Measurements from ENCODE around the gene MPZL1.
A peak's percentile ranks its signal among the peaks of the same experiment; 100 is the strongest.

The MPZL1 gene

DNA sequence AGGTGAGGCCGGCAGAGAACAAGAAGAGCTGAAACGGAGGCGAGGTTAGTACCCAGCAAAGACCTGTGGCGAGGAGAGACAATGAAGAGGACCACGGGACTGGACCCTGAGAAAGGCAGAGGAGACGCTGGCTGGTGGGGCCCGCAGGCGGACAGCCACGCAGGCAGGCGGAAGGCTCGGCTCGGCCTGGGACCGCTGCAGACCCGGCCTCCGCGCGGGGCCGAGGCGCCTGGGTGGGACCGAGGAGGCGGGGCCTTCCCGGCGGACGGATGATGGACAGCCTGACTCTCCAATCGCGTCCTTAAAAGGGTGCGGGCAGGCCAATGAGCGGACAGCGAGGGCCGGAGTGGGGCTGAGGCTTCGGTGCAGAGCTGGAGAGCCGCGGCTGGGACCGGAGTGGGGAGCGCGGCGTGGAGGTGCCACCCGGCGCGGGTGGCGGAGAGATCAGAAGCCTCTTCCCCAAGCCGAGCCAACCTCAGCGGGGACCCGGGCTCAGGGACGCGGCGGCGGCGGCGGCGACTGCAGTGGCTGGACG, at the start of gene MPZL1:
MPZL1 (plus strand) TSS at position 366 of the 535 bp plus-strand sequence. CDS start 170 bp downstream, outside the sequence.
- DNase-seq: peak; percentile 95 to 96

DNA sequence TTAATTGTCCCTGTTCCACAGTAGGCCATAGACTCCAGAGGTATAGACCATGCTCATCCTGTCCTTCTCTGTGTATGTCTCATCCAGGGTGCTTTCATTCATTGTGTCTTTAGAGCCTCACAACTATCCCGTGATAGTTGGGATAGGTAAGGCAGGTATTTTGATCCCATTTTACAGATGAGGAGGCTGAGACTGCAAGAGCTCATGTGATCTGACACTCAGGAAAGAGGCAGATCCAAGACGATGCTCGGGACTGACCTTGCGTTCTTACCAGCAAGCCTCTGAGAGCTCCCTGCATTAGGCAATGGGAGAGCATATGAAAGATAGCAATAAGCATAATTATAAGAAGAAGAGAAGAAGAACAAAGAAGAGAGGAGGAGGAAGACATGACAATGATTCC, 49.0 kb upstream of the MPZL1 start:
- DNase-seq: no peak

DNA sequence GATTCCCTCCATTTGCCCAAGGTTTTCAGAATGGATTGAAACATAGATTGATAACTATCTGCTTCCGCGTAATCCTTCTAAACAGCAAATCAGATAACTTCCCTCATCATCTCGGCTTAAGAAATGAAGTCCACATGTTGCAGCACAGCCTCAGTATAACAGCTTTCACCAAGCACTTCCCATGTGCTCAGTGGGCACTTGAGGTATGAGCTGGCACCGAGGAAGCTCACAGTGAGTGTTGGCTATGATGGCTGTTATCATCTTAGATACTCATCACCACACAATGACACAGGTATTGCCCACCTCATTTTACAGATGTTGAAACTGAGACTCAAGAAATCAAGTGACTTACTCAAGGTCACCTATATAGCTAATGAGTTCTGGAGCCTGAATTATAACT, 48.5 kb upstream of the MPZL1 start:
- DNase-seq: no peak

DNA sequence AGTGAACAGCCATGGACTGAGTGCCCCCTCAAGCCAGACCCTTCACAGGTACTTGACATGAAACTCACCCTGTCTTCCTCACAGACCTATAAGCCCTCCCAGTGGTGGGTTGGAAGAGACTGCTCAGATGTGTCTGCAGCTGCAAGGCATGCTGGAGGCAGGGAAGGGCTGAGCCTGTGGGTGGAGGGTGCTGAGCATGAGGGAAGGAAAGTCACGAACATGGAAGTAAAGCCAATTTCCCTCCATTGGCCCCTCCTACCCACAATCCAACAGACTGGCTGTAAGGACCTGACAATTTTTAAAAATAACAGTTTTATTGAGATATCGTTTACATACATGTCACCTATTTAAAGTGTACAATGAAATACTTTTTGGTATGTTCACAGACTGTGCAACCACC, 47.6 kb upstream of the MPZL1 start:
- DNase-seq: no peak

DNA sequence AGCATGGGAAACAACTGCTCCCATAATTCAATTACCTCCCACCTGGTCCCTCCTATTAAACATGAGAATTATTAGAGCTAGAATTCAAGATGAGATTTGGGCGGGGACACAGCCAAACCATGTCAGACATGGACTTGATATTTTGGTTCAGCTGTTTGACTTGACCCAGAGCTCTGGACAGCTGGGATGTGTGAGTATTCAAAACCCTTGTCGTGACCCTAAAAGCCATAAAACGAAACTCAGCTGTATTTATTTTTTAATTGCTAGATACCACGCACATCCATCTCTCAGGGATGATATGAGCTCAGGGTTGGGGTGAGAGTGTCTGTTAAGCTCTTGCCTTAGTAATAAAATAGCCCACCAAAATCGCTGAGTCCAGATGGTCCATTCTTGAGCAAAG, 46.3 kb upstream of the MPZL1 start:
- no peak for DNase-seq

DNA sequence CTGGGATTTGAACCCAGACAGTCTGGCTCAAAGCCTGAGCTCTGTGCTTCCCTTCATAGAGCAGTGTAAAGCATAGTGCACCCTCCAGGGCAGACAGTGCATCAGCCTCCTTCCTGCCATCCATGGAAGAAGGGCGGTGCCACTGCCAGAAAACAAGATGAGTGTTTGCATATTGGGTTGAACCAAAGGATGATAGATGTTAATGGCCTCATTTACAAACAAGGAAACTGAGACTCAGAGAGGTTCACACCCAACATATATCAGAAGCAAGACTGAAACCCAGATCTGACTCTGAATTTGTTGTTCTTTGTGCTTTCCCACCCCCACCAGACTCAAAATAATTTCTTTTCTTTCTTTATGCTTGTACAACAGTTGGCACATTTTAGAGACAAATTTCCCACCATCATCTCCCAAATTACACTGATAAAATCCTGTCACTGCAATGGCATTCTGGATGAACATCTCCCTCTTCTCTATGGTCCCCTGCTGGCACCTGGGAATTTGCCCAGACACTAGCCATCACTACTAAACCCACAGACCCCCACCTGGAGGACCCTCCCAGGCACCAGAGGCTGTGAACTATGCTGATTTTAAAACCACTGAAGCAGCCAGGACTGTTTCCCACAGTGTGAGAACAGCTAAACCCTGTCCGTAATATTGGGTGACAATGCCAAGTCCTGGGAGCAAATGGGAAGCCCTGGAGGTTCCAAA, 45.4 kb upstream of the MPZL1 start:
- DNase-seq: no peak

DNA sequence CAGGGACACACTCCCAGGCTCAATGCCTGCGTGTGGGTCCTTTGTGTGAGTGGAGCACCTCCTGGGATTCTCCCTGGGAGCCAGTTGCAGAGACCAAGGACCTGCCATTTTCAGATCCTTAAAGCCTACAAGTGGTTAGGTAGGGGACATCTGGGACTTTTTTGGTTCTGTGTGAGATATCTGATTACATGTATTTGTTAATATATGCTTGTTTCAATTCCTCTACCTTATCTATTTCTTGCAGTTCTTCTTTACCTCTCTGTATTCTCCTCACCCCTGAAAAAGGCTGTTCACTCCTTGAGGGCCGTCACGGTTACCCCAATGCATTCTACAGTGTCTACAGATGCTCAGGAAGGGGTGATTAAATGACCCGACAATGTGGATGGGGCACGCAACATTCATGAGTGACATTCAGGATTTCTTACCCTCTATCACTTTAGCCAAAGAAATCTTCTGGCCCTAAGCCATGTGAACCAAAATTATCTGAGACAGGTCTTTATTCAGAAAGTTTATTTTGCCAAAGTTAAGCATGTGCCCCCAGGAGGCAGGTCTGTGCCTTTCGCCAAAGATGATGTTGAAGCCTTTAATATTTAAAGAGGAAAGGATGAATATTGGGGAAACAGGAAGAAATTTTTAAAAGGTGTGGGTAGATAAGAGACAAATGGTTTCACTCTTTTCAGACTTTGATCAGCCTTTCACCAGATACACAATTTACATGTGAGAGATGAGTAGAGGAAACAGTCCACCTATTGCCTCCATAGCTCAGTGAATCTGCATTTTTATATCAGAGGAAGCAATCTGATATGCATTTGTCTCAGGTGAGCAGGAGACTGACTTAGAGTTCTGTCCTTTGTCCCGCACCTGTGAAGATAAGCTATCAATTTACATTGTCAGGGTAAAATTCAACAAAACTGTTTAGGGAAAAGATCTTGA, 44.6 kb upstream of the MPZL1 start:
- no peak for DNase-seq

DNA sequence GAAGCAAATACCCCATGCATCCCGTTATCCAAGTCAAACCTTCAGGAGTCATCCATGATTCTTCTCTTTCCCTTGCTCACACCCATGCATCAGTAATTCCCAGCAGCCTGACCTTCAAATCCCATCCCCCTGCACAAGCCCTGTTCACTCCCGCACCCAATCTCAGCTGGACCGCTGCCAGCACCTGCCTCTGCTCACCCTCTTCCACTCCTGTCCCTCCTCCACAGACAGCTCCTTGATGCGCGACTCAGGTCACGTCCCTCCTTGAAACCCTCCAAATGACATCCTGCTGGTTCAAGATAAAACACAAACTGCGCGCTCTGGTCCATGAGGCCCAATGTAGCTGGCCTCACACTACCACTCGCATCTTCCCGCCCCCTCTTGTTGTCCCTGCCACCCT, 43.4 kb upstream of the MPZL1 start:
- no peak for DNase-seq

DNA sequence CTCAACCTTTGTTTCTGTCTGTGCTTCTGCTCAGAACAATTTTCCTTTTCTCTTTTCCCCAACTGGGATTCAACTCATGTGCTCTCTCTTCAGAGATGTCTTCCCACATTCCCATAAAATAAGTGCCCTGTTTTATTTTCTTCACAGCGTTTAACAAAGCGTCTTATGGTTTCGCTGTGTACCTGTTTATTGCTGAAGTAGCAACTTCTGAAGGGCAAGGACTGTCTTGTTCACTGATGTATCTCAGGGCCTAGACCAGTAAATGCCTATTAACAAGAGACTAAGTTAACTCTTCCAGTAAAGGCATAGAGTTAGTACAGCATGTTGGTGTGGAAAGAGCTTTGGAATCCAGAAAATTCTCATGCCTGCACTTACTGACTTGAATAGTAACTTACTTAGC, 42.9 kb upstream of the MPZL1 start:
- no peak for DNase-seq

DNA sequence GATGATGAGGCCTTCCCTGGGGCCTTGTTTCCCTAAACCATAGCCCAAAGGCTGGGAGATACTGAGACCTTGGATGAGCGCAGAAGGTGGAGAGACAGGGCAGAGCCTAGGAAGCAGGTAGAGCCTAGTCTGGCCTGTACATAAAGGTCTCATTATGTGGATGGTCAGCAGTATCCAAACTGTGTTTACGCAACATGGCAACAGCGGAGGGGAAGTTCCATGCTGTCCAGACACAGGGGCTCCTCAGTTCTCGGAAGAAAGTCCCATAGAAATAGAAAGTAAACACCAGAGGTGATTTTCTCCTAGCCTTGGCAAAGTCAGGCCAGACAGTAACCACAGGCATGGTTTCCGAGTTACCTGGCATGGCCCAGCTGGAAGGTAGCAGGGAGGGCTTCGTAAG, 42.1 kb upstream of the MPZL1 start:
- DNase-seq: no peak

DNA sequence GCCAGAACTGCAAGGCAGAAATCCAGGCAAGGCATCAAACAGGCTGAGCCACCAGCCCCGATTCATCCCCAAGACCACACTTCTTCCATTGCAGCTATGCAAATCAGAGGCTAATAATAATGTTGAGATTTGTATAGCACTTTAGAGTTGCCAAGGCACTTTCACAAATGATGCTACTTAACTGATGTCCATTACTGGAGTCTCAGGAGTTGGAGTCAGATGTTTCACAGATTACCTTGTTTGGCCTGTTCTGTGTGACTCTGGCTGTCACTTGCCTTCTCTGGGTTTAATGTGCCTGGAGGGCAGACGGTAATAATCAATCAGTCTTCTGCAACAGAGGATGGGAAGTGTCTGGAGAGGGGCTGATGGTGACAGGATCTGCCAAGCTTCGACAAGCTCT, 40.8 kb upstream of the MPZL1 start:
- no peak for DNase-seq

DNA sequence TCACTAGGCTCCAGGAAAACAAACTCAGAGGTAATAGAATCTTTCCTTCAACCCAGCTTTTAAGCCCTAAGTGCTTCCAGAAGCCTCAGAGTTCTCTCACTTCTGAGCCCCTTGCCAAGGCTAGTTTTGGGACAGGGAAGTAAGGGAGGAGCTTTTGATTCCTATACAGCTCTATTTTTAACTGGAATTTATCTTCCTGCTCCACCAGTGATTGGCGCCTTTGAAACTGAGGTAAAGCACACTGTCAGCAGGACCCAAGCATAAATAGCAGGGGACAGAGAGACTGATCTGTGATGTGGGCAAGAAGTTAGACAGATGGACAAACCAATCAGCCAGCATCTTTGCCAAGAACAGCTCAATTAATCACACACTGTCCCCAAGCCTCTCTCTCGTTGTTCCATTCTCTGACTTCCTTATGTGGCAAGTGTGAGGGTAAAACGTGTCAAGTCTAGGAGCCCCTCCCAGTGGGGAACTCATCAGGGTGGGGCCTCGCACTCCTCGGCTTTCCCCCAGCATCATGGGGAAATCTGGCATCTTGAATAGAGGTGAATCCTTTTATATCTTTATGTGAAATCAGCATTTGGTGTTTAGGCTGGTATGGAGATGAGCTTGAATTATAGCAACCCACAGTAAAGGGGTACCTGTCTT, 40.2 kb upstream of the MPZL1 start:
- DNase-seq: no peak

DNA sequence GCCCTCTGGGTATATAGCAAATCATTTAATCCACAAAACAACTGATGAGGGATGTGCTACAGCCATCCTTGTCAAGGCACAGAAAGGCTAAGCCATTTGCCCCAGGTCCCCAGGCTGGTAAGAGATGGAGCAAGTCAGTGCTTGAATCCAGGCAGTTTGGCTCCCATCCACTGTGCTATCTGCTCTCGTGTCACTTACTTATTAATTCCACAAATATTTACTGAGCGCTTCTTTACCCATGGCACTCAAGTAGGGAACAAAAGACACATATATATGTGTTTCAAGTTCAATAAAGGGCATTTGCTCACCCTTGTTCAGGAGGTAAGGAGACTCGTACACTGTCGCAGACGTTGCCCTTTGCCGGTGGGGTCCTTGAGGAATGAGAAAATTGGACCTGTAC, 38.6 kb upstream of the MPZL1 start:
- DNase-seq: no peak

DNA sequence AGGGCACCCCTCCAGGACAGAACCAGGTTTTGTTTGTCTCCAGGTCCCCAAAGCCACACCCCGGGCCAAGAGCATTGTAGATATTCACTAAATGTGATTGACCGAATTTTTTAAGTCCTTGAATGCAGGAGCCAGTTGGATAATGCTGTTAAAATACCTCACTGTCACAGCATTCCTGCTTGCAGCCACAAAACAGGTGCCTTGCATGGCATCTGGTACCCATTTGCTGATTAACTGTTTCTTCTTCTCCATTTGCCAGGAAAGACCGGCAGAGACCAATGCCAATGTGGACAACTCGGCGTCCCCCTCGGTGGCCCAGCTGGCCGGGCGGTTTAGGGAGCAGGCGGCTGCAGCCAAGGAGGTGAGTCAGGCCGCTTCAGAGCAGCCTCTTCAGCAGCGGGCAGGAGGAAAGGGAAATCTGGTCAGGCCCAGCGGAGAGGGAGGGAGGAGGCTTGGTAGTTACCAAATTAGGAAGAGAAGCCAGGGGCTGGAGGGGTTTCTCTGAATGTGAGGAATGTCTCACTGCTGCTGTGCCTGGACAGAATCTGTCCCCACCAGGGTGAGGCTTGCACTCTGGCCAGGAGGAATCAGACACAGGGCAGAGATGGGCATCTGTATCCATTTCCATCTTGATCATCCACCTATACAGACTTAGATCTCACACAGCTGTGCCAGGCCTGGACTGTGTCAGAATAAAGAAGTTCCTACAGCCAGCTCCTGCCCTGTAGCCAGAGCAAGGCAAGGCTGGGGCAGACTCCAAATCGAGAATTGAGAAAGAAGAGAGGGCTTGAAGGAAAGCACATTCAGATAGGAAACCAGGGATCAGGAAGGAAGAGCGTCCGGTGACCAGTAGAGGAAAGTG, 37.9 kb upstream of the MPZL1 start:
- no peak for DNase-seq

DNA sequence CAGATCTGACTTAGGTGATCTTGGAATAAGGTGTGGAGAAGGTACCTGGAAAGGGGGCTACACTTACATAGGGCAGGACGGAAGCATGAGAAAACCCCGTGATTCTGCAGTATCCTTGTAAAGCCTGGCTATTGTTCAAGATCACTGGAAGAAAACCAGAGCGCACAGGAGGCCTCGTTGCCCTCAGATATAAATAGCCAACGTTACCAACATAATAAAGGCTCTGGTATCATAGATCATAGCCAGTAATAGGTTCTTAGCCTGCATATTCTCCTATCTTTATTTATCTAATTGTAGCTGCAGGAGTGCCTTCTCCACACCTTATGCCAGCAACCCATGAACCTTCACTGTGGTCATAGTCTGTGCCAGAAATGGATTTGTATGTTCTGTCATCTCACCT, 35.9 kb upstream of the MPZL1 start:
- no peak for DNase-seq

DNA sequence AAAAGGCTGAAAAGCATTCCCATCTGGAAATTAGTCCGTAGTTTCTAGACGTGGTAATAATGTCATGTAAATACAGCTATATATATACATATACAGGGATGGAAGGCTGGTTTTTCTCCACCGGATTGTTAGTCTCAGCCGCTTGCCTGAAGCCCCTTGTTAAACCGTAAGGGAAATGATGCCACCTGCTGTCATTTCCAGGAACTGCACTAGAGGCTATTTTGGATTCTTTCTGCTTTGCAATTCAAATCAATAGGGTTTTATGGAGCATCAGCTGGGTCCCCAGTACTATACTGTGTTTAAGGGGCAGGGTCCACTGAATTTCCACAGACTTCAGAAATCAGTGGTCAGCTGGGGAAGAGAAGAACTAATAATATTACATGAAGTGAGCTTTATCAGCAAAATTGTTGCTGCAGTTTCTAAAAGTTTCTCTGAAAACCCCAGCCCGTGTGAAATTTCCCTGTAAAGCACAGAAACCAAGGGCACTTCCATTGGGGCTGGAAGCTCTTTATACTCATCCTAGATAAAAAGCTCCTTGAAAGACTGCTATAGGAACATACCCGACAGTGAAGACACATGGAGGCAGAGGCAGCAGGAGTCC, 33.8 kb upstream of the MPZL1 start:
- peak; percentile 82 to 89 for DNase-seq

DNA sequence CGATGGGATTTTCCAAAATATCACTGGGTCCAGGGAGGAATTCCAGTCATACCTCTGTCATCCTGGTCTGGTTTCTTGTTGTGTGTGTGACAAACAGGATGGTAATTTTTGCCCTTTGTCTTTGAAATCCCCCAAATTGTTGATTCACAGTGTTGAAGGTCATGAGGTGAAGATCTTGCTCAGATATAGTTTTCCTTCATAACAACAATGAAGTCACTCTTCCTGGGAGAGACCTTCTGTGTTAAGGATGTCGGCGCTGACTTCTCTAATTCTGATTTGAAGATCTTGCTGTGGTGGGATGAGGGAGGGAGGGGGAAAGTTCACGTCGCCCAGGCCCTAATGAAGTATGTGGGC, 32.2 kb upstream of the MPZL1 start:
- no peak for DNase-seq

DNA sequence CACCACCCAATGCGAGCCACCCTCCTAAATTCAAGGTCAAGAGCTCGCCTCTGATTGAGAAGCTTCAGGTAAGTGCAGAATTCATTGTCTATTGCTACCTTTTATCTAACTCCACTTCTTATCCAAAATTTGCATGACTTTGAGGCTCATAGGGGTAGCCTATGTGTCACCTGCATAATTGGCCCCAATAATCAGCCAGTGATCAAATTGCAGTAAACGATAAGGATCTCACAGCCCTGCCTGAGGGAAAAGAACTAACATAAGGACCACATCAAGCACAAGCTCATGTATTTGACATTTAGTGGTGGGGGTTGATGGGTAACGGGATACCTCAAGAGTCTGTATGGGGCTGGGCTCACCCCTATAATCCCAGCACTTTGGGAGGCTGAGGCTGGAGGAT, 31.7 kb upstream of the MPZL1 start:
- DNase-seq: no peak

DNA sequence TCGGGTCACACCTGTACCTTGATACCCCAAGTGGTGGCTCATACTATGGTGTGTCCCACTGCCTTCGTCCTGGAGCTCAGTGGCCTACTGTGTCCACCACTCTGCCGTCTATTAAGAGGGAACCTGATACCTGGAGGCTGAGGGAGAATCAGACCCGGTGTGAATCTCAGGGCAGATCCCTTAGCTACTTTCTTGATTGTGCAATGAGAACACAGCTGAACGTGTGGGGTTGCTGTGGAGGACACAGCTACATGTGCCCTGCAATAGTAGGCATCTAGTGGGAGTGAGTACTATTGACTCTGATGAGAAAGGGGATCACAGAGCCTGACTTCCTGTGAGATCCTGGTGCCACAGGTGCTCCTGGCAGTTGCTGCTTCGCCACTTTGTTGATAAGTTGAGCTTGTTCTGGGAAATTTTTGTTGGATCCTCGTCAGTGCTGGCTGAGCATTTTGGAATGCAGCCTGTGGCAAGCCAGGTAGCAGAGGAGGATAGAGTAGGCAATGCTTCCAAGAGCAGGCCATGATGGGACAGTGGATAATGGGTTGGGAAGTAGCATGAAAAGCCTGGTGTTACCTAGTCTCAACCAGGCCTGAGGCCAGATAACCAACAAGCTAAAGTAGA, 28.2 kb upstream of the MPZL1 start:
- no peak for DNase-seq

DNA sequence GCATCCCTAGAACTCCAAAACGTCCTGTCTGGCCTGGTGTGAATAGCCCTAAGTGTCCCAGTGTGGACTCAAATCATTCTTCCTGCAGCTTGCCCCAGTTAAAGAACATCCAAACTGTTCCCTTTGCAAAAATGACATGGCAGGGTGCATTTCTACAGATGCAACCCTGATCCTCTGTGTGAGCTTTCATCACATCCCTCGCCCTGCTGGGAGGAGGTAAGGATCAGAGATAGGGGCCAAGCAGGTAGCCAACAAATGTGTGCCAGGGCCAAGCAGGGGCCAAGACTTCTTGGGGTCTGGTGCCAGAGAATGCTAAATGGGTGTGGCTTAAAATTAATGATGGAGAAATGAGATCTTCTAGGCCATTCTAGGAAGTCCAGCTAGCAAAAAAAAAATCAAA, 27.1 kb upstream of the MPZL1 start:
- DNase-seq: no peak

DNA sequence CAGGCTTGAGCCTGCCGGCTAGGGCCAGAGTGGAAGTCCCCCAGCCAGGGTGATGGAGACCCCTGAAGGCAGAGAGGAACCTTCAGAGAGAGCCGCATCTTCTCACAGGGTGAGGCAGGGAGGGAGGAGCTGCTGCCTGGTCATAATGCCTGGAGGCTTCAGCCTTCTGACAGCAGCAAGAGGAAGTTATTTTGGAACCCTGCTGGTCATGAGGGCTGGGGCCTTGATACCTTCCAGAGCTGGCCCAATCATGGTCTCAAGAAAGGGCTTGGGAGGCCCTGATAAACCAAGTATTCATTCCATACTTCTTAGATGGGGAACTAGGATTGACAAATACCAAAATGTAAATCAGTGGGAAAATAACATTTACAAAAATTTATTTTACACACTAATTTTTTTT, 26.6 kb upstream of the MPZL1 start:
- no peak for DNase-seq

Data from stimulated activated CD4-positive, alpha-beta T cell treated with anti-CD3 and anti-CD28 coated beads, Interleukin-2, amount 100 ng/mL, for 48 hours (primary cell).